GM21360 (cell line): ENCODE results near the gene AHNAK2.

ENCODE experiments used
- ATAC-seq: cut with Tn5 transposase; IDR thresholded peaks from one replicate; pipeline ENCODE4 v1.9.1; 2021; ENCODE audit warnings: mild to moderate bottlenecking, moderate library complexity; ENCODE audit not compliant: unreplicated experiment

AHNAK2 gene

GRCh38 chr14:104973385-104974145 is 4.6 kb downstream of the AHNAK2 start:
- no peak for ATAC-seq

- no peak for ATAC-seq
These were observed 5.1 kb downstream of the AHNAK2 start for GRCh38 chr14:104973135-104973384.

GRCh38 chr14:104972301-104973134 is 5.7 kb downstream of the AHNAK2 start:
- no peak for ATAC-seq

GRCh38 chr14:104971447-104972240 is 6.5 kb downstream of the AHNAK2 start:
- ATAC-seq: no peak

GRCh38 chr14:104970231-104971068 is 7.7 kb downstream of the AHNAK2 start:
- ATAC-seq: no peak

- ATAC-seq: no peak
These were observed 8.4 kb downstream of the AHNAK2 start for GRCh38 chr14:104969741-104970230.

GRCh38 chr14:104968541-104969401 is 9.4 kb downstream of the AHNAK2 start:
- no peak for ATAC-seq

GRCh38 chr14:104968153-104968527 is 10.0 kb downstream of the AHNAK2 start:
- ATAC-seq: no peak

- no peak for ATAC-seq
These were observed 10.6 kb downstream of the AHNAK2 start for GRCh38 chr14:104967386-104968152.

- ATAC-seq: no peak
These were observed 11.2 kb downstream of the AHNAK2 start for GRCh38 chr14:104966981-104967385.

GRCh38 chr14:104966261-104966865 is 11.8 kb downstream of the AHNAK2 start:
- ATAC-seq: no peak

- no peak for ATAC-seq
These were observed 12.5 kb downstream of the AHNAK2 start for GRCh38 chr14:104965561-104966231.

GRCh38 chr14:104964546-104964945 is 13.6 kb downstream of the AHNAK2 start:
- no peak for ATAC-seq

- no peak for ATAC-seq
These were observed 20.7 kb downstream of the AHNAK2 start for GRCh38 chr14:104957146-104958113.

- no peak for ATAC-seq
These were observed 21.8 kb downstream of the AHNAK2 start for GRCh38 chr14:104956290-104956890.

GRCh38 chr14:104955396-104955770 is 22.8 kb downstream of the AHNAK2 start:
- no peak for ATAC-seq
